ENCODE data around the gene MMP15. TPM values are rescaled to one million over a fixed set of nuclear protein-coding genes. Genes with fewer than 3 reads are reported as not detected.

The MMP15 gene
- total RNA-seq, 4 donors from 2014 or later: 11.4 to 32.9 (median 28.4) TPM

DNA sequence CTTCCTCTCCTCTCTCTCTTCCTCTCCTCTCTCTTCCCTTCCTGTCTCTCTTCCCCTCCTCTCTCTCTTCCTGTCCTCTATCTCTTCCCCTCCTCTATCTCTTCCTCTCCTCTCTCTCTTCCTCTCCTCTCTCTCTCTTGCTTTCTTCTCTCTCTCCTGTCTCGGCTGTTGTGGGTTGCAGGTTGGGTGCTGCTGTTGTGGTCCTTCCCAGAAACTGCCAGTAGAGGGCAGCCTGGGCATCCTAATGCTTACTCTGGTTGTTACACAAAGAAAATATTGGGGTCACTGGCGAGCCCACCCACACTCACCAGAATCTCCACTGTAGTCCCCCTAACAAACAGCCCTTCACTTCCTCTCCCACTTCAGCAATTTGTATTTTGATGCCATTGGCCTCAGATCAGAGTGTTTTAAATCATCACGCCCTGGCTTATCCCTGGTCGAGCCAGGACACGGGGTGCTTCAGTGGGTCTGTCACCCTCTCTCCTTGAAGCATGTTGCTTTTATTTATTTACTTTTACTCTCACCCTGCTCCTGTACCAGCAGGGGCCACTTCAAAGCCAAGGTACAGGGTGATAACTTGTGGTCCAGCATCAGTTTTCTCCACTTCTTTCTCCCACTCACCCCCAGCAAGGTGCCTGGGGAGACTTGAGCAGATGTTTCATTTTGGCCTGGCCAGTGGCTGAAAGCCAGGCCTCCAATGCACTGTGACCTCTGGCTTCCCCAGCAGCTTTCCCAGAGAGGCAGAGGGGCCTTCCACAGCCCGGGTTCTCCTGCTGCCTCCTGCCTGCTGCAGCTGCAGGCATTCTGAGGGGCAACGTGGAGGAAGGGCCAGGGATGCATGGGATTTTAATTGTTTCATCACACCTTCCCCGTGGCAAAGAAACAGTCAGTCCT is 4.7 kb upstream of the MMP15 start:
- no peaks in the 10 kb centered on the region for H3K9me3 ChIP-seq
- H3K36me3 ChIP-seq: peaks cover 0 to 35% (median 0%) of the 10 kb centered on the region in 3 donors
- peak; percentile 54 to 82 for DNase-seq (ENCODE audit: low spot score in 2 of 2)
- no peaks in the 10 kb centered on the region for H3K27me3 ChIP-seq
- H3K27ac ChIP-seq: peak overlapping the region in 2 of 4 donors; percentile 48 to 53
- H3K4me1 ChIP-seq: peaks cover 0 to 53% (median 22%) of the 10 kb centered on the region in 4 donors
- TF ChIP-seq, protein P1, sequence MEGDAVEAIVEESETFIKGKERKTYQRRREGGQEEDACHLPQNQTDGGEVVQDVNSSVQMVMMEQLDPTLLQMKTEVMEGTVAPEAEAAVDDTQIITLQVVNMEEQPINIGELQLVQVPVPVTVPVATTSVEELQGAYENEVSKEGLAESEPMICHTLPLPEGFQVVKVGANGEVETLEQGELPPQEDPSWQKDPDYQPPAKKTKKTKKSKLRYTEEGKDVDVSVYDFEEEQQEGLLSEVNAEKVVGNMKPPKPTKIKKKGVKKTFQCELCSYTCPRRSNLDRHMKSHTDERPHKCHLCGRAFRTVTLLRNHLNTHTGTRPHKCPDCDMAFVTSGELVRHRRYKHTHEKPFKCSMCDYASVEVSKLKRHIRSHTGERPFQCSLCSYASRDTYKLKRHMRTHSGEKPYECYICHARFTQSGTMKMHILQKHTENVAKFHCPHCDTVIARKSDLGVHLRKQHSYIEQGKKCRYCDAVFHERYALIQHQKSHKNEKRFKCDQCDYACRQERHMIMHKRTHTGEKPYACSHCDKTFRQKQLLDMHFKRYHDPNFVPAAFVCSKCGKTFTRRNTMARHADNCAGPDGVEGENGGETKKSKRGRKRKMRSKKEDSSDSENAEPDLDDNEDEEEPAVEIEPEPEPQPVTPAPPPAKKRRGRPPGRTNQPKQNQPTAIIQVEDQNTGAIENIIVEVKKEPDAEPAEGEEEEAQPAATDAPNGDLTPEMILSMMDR (IDR thresholded peaks at IDR 0.05): peak; percentile 69 to 85 (median 76)
- no peak for TF ChIP-seq EP300 (IDR thresholded peaks at IDR 0.05)
- TF ChIP-seq POLR2A (IDR thresholded peaks at IDR 0.05): no peak
- H3K4me3 ChIP-seq: no peak overlapping the region
- 35% methylated on average over 8 of the region's 8 CpGs for WGBS, 2 donors

DNA sequence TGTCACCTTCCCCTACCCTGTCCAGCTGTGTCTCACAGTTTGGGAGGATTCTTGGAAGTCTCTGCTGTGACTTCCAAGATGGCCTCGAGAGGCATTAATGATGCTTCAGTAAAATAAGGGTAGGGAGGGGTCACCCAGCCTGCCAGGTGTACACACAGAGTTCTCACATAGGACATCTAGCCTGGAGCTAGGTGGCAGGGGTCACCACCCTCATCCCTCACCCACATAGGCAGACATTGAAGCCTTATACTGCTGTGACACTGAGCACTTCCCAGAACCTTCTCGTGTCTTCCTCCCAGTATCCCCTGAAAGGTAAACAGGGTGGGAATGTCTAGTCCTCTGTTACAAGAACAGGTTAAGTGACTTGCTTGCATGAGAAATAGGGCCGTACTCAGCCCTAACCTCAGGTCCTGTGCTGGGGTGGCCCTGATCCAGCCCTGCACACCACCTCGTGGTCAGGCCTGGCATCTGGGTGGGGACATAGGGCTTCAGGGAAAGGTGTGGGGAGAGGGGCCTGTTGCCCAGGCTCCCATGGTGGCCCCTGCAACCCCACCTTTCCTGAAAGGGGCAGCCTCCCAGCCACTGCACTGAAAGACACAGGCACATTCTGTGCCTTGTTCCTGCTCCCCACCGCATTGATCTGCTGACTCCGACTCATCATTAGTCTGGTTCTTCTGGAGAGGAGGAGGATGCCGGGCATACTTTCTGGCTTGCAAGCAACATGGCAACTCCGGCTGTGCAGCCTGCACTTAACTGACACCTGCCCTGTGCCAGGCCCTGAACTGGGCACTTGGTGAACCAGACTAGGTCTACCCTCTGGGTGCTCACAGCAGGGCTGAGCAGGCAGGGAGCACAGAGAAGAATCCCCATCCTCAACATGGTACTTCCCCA is 3.6 kb upstream of the MMP15 start:
- Histone ChIP-seq H3K4me3 (no peak overlapping the region), H3K27me3 (no peaks in the 10 kb centered on the region), H3K27ac (peak overlapping the region in 3 of 4 donors; percentile 44 to 79 (median 48)), H3K36me3 (peaks cover 0 to 33% (median 0%) of the 10 kb centered on the region in 3 donors), H3K4me1 (peaks cover 0 to 63% (median 24%) of the 10 kb centered on the region in 4 donors), H3K9me3 (no peaks in the 10 kb centered on the region)
- TF ChIP-seq POLR2A (IDR thresholded peaks at IDR 0.05) (no peak), EP300 (IDR thresholded peaks at IDR 0.05) (no peak)
- TF ChIP-seq, protein P1 (IDR thresholded peaks at IDR 0.05): no peak
- DNase-seq (ENCODE audit: low spot score in 2 of 2): no peak
- 62 to 71% methylated on average over 8 of the region's 8 CpGs for WGBS, 2 donors

DNA sequence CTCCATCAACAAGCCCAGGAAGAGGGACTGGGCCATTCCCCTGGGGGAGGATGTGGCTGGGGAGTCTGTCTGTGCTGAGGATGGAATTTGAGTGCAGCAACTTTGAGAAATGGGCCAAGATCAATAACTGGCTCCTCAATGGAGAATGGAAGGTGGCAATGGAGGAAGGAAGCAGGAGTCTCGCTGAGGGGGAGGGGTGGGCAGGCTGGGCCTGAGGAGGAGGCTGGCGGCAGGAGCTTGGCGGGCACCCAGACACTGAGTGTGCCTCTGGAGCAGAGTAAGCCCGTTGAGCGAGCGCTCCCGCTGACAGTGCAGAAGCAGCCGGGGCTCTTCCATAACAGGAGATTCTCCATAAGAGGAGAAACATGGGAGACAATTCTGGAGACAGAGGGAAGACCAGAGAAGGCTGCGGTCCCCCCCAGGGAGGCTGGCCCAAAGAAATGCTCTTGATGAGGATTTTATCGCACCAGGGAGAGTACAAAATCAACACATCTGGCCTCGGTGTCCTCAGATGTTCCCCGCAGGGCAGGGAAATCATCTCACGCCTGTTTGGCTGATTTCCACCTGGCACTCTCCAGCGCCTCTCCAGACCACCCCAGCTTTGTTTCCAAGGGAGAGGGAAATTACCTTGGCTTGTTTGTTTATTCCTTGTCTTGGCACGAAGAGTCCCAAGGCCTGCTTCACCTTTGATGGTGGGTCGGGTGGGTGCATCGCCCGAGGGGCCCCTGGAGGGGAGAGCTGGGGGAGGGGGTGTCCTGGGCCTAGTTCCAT is 2.8 kb upstream of the MMP15 start:
- Histone ChIP-seq H3K4me3 (no peak overlapping the region), H3K27ac (peak overlapping the region in 3 of 4 donors; percentile 44 to 79 (median 48)), H3K36me3 (peaks cover 0 to 24% (median 0%) of the 10 kb centered on the region in 3 donors), H3K4me1 (peaks cover 0 to 72% (median 24%) of the 10 kb centered on the region in 4 donors), H3K27me3 (no peaks in the 10 kb centered on the region), H3K9me3 (no peaks in the 10 kb centered on the region)
- DNase-seq (ENCODE audit: low spot score in 2 of 2): peak in 1 of 2 donors; percentile 54
- TF ChIP-seq, protein P1 (IDR thresholded peaks at IDR 0.05): no peak
- TF ChIP-seq EP300 (IDR thresholded peaks at IDR 0.05): no peak
- no peak for TF ChIP-seq POLR2A (IDR thresholded peaks at IDR 0.05)
- WGBS, 2 donors: 17 to 25% methylated on average over 17 to 18 of the region's 18 CpGs

DNA sequence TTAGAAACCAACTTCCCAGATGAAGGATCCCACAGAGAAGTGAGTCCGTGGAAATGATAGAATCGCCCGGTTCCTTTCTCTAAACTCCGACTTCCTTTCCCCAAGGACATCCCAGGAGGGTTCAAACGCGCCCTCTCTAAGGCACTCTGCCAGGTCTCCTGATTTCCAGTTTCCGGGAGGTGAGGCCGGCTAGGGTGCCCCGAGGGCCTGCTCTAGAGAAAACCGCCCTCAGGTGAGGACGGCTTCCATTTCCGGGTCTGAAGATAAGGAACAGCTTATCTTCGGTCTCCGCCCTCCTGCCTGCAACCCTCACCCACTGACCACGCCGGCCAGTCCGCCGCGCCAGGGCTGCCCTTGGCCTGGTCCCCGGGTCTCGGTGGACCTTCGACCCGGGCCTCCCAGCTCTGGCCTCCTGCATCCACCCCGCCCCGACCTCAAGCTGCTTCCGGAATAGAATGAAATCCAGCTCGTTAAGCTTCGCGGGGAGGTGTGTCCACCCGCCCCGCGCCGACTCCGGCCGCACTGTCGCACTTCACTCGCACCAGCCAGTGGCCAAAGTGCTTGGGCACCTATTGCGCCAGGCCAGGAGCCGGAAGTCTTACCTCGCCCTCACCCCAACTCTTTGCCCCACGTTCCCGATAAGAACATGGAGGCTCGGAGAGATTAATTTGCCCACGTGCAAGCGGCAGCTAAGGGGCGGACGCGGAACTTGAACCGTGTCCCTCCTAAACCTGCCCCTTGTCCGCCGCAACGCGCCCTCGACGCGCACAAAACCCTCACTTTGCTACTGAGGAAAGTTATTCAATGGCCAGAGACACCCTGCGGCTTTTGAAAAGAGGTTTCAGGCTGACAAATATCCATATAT is 836 bp upstream of the MMP15 start:
- no peak for TF ChIP-seq EP300 (IDR thresholded peaks at IDR 0.05)
- TF ChIP-seq POLR2A (IDR thresholded peaks at IDR 0.05): no peak
- TF ChIP-seq, protein P1 (IDR thresholded peaks at IDR 0.05): no peak
- no peak for DNase-seq (ENCODE audit: low spot score in 2 of 2)
- Histone ChIP-seq H3K9me3 (no peaks in the 10 kb centered on the region), H3K36me3 (peaks cover 0 to 6% (median 0%) of the 10 kb centered on the region in 3 donors), H3K27ac (peak overlapping the region; percentile 37 to 90 (median 81)), H3K27me3 (no peaks in the 10 kb centered on the region), H3K4me1 (peaks cover 0 to 92% (median 32%) of the 10 kb centered on the region in 4 donors), H3K4me3 (peak overlapping the region; percentile 49 to 93 (median 74))
- 6 to 7% methylated on average over 40 to 53 of the region's 57 CpGs for WGBS, 2 donors
